ENCODE results near the gene SFSWAP.

The SFSWAP gene

DNA sequence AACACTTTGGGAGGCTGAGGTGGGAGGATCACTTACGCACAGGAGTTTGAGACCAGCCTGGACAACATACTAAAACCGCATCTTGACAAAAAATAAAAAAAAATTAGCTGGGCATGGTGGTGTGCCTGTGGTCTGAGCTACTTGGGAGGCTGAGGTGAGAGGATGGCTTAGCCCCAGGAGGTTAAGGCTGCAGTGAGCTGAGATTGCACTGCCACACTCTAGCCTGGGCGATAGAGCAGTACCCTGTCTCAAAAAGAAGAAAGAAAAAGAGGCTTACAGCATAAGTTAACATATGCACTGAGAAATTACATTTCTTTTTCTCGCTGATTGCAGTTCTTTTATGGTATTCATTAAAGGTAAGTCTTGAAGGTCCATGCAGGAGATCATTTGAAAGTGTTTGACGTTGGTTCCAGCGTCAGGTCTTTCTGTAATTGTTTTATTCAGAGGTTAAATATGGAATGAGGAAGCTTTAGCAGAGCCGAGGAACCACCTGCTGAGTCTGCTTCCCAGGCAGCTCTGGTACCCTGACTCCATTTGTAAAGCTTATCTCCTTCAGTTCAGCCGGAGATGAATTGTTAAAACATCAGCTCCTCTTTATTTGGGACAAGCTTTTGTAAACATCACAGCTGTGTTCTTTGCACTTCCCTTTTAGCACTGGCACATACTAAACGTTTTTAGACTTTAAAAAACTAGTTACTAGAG, 18.5 kb downstream of the SFSWAP start:
- no peak overlapping the region for H4K5ac ChIP-seq (ENCODE audit: low read length)
- H3K27ac ChIP-seq (ENCODE audit: low read depth, low read length): peak overlapping the region; percentile 59
- peaks cover 11% of the 10 kb centered on the region for H3K4me1 ChIP-seq (ENCODE audit: control insufficient read depth, low read depth, low read length)
- no peak overlapping the region for H3K4me3 ChIP-seq (ENCODE audit: low read length)
- H3K79me2 ChIP-seq (ENCODE audit: control insufficient read depth, insufficient read depth, low read length): peaks cover 14% of the 10 kb centered on the region
- H3K23ac ChIP-seq (ENCODE audit: low read length): no peak overlapping the region
- H3K27me3 ChIP-seq (ENCODE audit: insufficient read depth, low read length, poor library complexity): no peaks in the 10 kb centered on the region
- no peak overlapping the region for H2BK120ac ChIP-seq (ENCODE audit: low read depth, low read length)
- H2AK5ac ChIP-seq (ENCODE audit: low read length): no peak overlapping the region
- H2BK5ac ChIP-seq (ENCODE audit: low read length): no peak overlapping the region
- H3K56ac ChIP-seq (ENCODE audit: low read length): peak overlapping the region; percentile 44
- peaks cover 14% of the 10 kb centered on the region for H3K36me3 ChIP-seq (ENCODE audit: control insufficient read depth, insufficient read depth, low read length)
- H4K8ac ChIP-seq (ENCODE audit: low read depth, low read length): no peak overlapping the region
- H3K4me2 ChIP-seq (ENCODE audit: low read length): no peak overlapping the region
- H3K9ac ChIP-seq (ENCODE audit: low read length): no peak overlapping the region
- H3K4ac ChIP-seq (ENCODE audit: low read depth, low read length): no peak overlapping the region
- H2BK15ac ChIP-seq (replicated peaks; ENCODE audit: low read depth): no peak overlapping the region
- DNase-seq: no peak
- no CpG with 5 or more reads among the region's 9 CpGs for WGBS (ENCODE audit: extremely low coverage, insufficient coverage, low lambda C conversion rate)
- no peak overlapping the region for H3K18ac ChIP-seq (ENCODE audit: low read length)
- peaks cover 12% of the 10 kb centered on the region for H3K79me1 ChIP-seq (ENCODE audit: low read length)

GRCh38 chr12:131732996-131733615, 22.2 kb downstream of the SFSWAP start:
- H3K56ac ChIP-seq (ENCODE audit: low read length): no peak overlapping the region
- no peak overlapping the region for H2BK120ac ChIP-seq (ENCODE audit: low read depth, low read length)
- H3K23ac ChIP-seq (ENCODE audit: low read length): no peak overlapping the region
- H2AK5ac ChIP-seq (ENCODE audit: low read length): no peak overlapping the region
- DNase-seq: no peak
- H4K5ac ChIP-seq (ENCODE audit: low read length): no peak overlapping the region
- H3K27me3 ChIP-seq (ENCODE audit: insufficient read depth, low read length, poor library complexity): no peaks in the 10 kb centered on the region
- H3K4ac ChIP-seq (ENCODE audit: low read depth, low read length): no peak overlapping the region
- H3K18ac ChIP-seq (ENCODE audit: low read length): no peak overlapping the region
- no CpG with 5 or more reads among the region's 21 CpGs for WGBS (ENCODE audit: extremely low coverage, insufficient coverage, low lambda C conversion rate)
- H4K8ac ChIP-seq (ENCODE audit: low read depth, low read length): no peak overlapping the region
- peaks cover 11% of the 10 kb centered on the region for H3K36me3 ChIP-seq (ENCODE audit: control insufficient read depth, insufficient read depth, low read length)
- no peak overlapping the region for H3K27ac ChIP-seq (ENCODE audit: low read depth, low read length)
- no peak overlapping the region for H3K4me3 ChIP-seq (ENCODE audit: low read length)
- no peak overlapping the region for H3K4me2 ChIP-seq (ENCODE audit: low read length)
- peaks cover 5% of the 10 kb centered on the region for H3K4me1 ChIP-seq (ENCODE audit: control insufficient read depth, low read depth, low read length)
- peaks cover 5% of the 10 kb centered on the region for H3K79me1 ChIP-seq (ENCODE audit: low read length)
- H3K9ac ChIP-seq (ENCODE audit: low read length): no peak overlapping the region
- H2BK5ac ChIP-seq (ENCODE audit: low read length): no peak overlapping the region
- H3K79me2 ChIP-seq (ENCODE audit: control insufficient read depth, insufficient read depth, low read length): peaks cover 3% of the 10 kb centered on the region
- H2BK15ac ChIP-seq (replicated peaks; ENCODE audit: low read depth): no peak overlapping the region

DNA sequence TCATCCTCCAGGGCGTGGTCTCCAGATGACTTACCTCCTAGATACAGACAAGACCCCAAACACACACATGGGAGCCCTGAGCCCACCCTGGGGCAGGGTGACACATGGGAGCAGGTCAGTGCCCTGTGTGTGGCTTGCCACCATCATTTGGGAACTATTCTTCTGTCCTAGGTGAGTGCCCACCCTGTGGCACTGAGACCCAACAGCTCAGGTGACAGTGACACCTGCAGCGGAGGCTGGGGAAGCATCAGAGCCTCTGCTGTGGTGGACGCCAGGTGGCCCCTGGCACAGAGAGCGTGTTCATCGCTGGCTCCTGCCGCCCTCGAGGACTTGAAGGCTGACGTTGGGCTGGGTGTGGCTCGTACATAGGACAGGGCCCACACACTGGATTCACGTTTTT, 23.0 kb downstream of the SFSWAP start:
- Histone ChIP-seq H2AK5ac (ENCODE audit: low read length) (no peak overlapping the region), H2BK120ac (ENCODE audit: low read depth, low read length) (no peak overlapping the region), H3K79me1 (ENCODE audit: low read length) (peaks cover 5% of the 10 kb centered on the region), H4K8ac (ENCODE audit: low read depth, low read length) (no peak overlapping the region), H4K5ac (ENCODE audit: low read length) (no peak overlapping the region), H2BK15ac (replicated peaks; ENCODE audit: low read depth) (no peak overlapping the region), H3K56ac (ENCODE audit: low read length) (no peak overlapping the region), H3K4me3 (ENCODE audit: low read length) (no peak overlapping the region), H3K9ac (ENCODE audit: low read length) (no peak overlapping the region), H3K4ac (ENCODE audit: low read depth, low read length) (no peak overlapping the region), H3K36me3 (ENCODE audit: control insufficient read depth, insufficient read depth, low read length) (peaks cover 8% of the 10 kb centered on the region), H3K4me2 (ENCODE audit: low read length) (no peak overlapping the region), H2BK5ac (ENCODE audit: low read length) (no peak overlapping the region), H3K23ac (ENCODE audit: low read length) (no peak overlapping the region), H3K79me2 (ENCODE audit: control insufficient read depth, insufficient read depth, low read length) (peaks cover 3% of the 10 kb centered on the region), H3K4me1 (ENCODE audit: control insufficient read depth, low read depth, low read length) (peaks cover 2% of the 10 kb centered on the region), H3K18ac (ENCODE audit: low read length) (no peak overlapping the region), H3K27me3 (ENCODE audit: insufficient read depth, low read length, poor library complexity) (no peaks in the 10 kb centered on the region), H3K27ac (ENCODE audit: low read depth, low read length) (no peak overlapping the region)
- no CpG with 5 or more reads among the region's 10 CpGs for WGBS (ENCODE audit: extremely low coverage, insufficient coverage, low lambda C conversion rate)
- no peak for DNase-seq

GRCh38 chr12:131734336-131735152, 23.7 kb downstream of the SFSWAP start:
- no CpG with 5 or more reads among the region's 30 CpGs for WGBS (ENCODE audit: extremely low coverage, insufficient coverage, low lambda C conversion rate)
- peaks cover 8% of the 10 kb centered on the region for H3K36me3 ChIP-seq (ENCODE audit: control insufficient read depth, insufficient read depth, low read length)

DNA sequence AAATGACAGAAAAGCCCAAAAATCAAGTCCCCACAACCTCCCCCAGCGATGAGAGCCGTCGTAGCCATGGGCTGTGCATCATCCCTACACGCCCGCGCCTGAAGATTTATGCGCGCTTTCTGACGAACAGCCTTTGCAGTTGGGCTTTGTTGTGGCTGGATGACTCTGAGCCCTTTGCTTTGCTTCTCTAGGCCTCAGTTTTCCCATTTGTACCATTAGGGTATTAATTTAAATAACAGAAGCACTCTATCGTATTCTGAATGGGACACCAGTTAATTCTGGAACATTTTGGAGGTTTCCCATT, 24.2 kb downstream of the SFSWAP start:
- Histone ChIP-seq H3K36me3 (ENCODE audit: control insufficient read depth, insufficient read depth, low read length) (peaks cover 8% of the 10 kb centered on the region), H3K23ac (ENCODE audit: low read length) (no peak overlapping the region), H3K79me2 (ENCODE audit: control insufficient read depth, insufficient read depth, low read length) (peaks cover 3% of the 10 kb centered on the region), H2BK5ac (ENCODE audit: low read length) (no peak overlapping the region), H3K4me1 (ENCODE audit: control insufficient read depth, low read depth, low read length) (peaks cover 2% of the 10 kb centered on the region), H3K4me3 (ENCODE audit: low read length) (no peak overlapping the region), H3K4me2 (ENCODE audit: low read length) (no peak overlapping the region), H4K5ac (ENCODE audit: low read length) (no peak overlapping the region), H2AK5ac (ENCODE audit: low read length) (no peak overlapping the region), H2BK120ac (ENCODE audit: low read depth, low read length) (no peak overlapping the region), H4K8ac (ENCODE audit: low read depth, low read length) (no peak overlapping the region), H3K27ac (ENCODE audit: low read depth, low read length) (no peak overlapping the region), H3K79me1 (ENCODE audit: low read length) (peaks cover 5% of the 10 kb centered on the region), H3K4ac (ENCODE audit: low read depth, low read length) (no peak overlapping the region), H3K27me3 (ENCODE audit: insufficient read depth, low read length, poor library complexity) (no peaks in the 10 kb centered on the region), H2BK15ac (replicated peaks; ENCODE audit: low read depth) (no peak overlapping the region), H3K9ac (ENCODE audit: low read length) (no peak overlapping the region), H3K56ac (ENCODE audit: low read length) (no peak overlapping the region), H3K18ac (ENCODE audit: low read length) (no peak overlapping the region)
- no CpG with 5 or more reads among the region's 10 CpGs for WGBS (ENCODE audit: extremely low coverage, insufficient coverage, low lambda C conversion rate)
- no peak for DNase-seq

More at GRCh38 chr12:131734336-131735152, 23.7 kb downstream of the SFSWAP start:
- Histone ChIP-seq H2AK5ac (ENCODE audit: low read length) (no peak overlapping the region), H4K5ac (ENCODE audit: low read length) (no peak overlapping the region), H2BK5ac (ENCODE audit: low read length) (no peak overlapping the region), H3K4me2 (ENCODE audit: low read length) (no peak overlapping the region), H2BK120ac (ENCODE audit: low read depth, low read length) (no peak overlapping the region), H2BK15ac (replicated peaks; ENCODE audit: low read depth) (no peak overlapping the region), H3K23ac (ENCODE audit: low read length) (no peak overlapping the region), H3K79me2 (ENCODE audit: control insufficient read depth, insufficient read depth, low read length) (peaks cover 3% of the 10 kb centered on the region), H3K4ac (ENCODE audit: low read depth, low read length) (no peak overlapping the region), H3K9ac (ENCODE audit: low read length) (no peak overlapping the region), H3K4me3 (ENCODE audit: low read length) (no peak overlapping the region), H3K18ac (ENCODE audit: low read length) (no peak overlapping the region), H3K79me1 (ENCODE audit: low read length) (peaks cover 5% of the 10 kb centered on the region), H3K56ac (ENCODE audit: low read length) (no peak overlapping the region), H3K4me1 (ENCODE audit: control insufficient read depth, low read depth, low read length) (peaks cover 2% of the 10 kb centered on the region), H3K27ac (ENCODE audit: low read depth, low read length) (no peak overlapping the region), H4K8ac (ENCODE audit: low read depth, low read length) (no peak overlapping the region), H3K27me3 (ENCODE audit: insufficient read depth, low read length, poor library complexity) (no peaks in the 10 kb centered on the region)
- DNase-seq: no peak

All from mesendoderm (in vitro differentiated cells).